Measurements from ENCODE around the gene AGFG1. TPM values are rescaled to one million over a fixed set of nuclear protein-coding genes. Genes with fewer than 3 reads are reported as not detected.

AGFG1 gene
- total RNA-seq, 1 donor from 2014 or later = 25.5 TPM

GRCh38 chr2:227482638-227483340 is 10.8 kb downstream of the AGFG1 start:
- TF ChIP-seq CTCF (IDR thresholded peaks at IDR 0.05) = no peak
- Histone ChIP-seq H3K4me3 (no peak overlapping the region), H3K27ac (no peak overlapping the region), H3K9me3 (peaks cover 0 to 5% of the 10 kb centered on the region in 2 donors), H3K36me3 (no peaks in the 10 kb centered on the region), H3K4me1 (peaks cover 0 to 14% of the 10 kb centered on the region in 2 donors), H3K27me3 (no peaks in the 10 kb centered on the region)
- intact Hi-C loops (cut with DNase I) = no loop called here
- DNase-seq (ENCODE audit: low spot score in 2 of 2) = no peak

GRCh38 chr2:227485429-227485828 is 13.5 kb downstream of the AGFG1 start:
- no peaks in the 10 kb centered on the region for H3K36me3 ChIP-seq
- no peak overlapping the region for H3K27ac ChIP-seq
- H3K4me1 ChIP-seq = peaks cover 0 to 8% of the 10 kb centered on the region in 2 donors
- H3K27me3 ChIP-seq = no peaks in the 10 kb centered on the region
- no peak for TF ChIP-seq CTCF (IDR thresholded peaks at IDR 0.05)
- no peak for DNase-seq (ENCODE audit: low spot score in 2 of 2)
- peaks cover 0 to 5% of the 10 kb centered on the region in 2 donors for H3K9me3 ChIP-seq
- intact Hi-C loops (cut with DNase I) = no loop called here
- no peak overlapping the region for H3K4me3 ChIP-seq

- no peak for DNase-seq (ENCODE audit: low spot score in 2 of 2)
- no peak for TF ChIP-seq CTCF (IDR thresholded peaks at IDR 0.05)
- Histone ChIP-seq H3K36me3 (no peaks in the 10 kb centered on the region), H3K4me1 (peaks cover 0 to 8% of the 10 kb centered on the region in 2 donors), H3K9me3 (peaks cover 0 to 5% of the 10 kb centered on the region in 2 donors), H3K4me3 (no peak overlapping the region), H3K27ac (no peak overlapping the region), H3K27me3 (no peaks in the 10 kb centered on the region)
- intact Hi-C loops (cut with DNase I) = no loop called here
Measured at GRCh38 chr2:227486688-227487087, 14.7 kb downstream of the AGFG1 start.

- intact Hi-C loops (cut with DNase I) = no loop called here
- DNase-seq (ENCODE audit: low spot score in 2 of 2) = no peak
- TF ChIP-seq CTCF (IDR thresholded peaks at IDR 0.05) = no peak
Measured at GRCh38 chr2:227488045-227488444, 16.1 kb downstream of the AGFG1 start.

GRCh38 chr2:227491386-227491785 is 19.4 kb downstream of the AGFG1 start:
- DNase-seq (ENCODE audit: low spot score in 2 of 2) = no peak
- no peaks in the 10 kb centered on the region for H3K9me3 ChIP-seq
- H3K36me3 ChIP-seq = no peaks in the 10 kb centered on the region
- no peak for TF ChIP-seq CTCF (IDR thresholded peaks at IDR 0.05)
- H3K4me3 ChIP-seq = no peak overlapping the region
- intact Hi-C loops (cut with DNase I) = no loop called here
- no peaks in the 10 kb centered on the region for H3K27me3 ChIP-seq
- no peak overlapping the region for H3K27ac ChIP-seq
- no peaks in the 10 kb centered on the region for H3K4me1 ChIP-seq

More at GRCh38 chr2:227488045-227488444, 16.1 kb downstream of the AGFG1 start:
- H3K4me1 ChIP-seq = peaks cover 0 to 3% of the 10 kb centered on the region in 2 donors
- peaks cover 0 to 5% of the 10 kb centered on the region in 2 donors for H3K9me3 ChIP-seq
- no peak overlapping the region for H3K27ac ChIP-seq
- no peak overlapping the region for H3K4me3 ChIP-seq
- no peaks in the 10 kb centered on the region for H3K27me3 ChIP-seq
- H3K36me3 ChIP-seq = no peaks in the 10 kb centered on the region

Measured in ascending aorta (tissue), 2 donors.